ENCODE measurements around the gene IPO4.
"Not testable (repeated sequence)": the region's sequence is repeated elsewhere in the genome, so short reads cannot be mapped to it uniquely, and the experiment has no call there.

Gene IPO4

GRCh38 chr14:24204163-24205146 lies 15.8 kb upstream of the IPO4 start:
- no peak overlapping the region for H3K4me3 ChIP-seq (ENCODE audit: low read depth, low read length)
- no peak for DNase-seq (ENCODE audit: low read depth)
- TF ChIP-seq, protein P1, sequence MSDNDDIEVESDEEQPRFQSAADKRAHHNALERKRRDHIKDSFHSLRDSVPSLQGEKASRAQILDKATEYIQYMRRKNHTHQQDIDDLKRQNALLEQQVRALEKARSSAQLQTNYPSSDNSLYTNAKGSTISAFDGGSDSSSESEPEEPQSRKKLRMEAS (IDR thresholded peaks at IDR 0.05; ENCODE audit: low read depth, low read length): no peak
- TF ChIP-seq CTCF (IDR thresholded peaks at IDR 0.05; ENCODE audit: low read depth, low read length) (no peak), POLR2A (IDR thresholded peaks at IDR 0.05; ENCODE audit: extremely low read depth, insufficient read length) (no peak), MYC (IDR thresholded peaks at IDR 0.05; ENCODE audit: low read depth, low read length) (no peak)

DNA sequence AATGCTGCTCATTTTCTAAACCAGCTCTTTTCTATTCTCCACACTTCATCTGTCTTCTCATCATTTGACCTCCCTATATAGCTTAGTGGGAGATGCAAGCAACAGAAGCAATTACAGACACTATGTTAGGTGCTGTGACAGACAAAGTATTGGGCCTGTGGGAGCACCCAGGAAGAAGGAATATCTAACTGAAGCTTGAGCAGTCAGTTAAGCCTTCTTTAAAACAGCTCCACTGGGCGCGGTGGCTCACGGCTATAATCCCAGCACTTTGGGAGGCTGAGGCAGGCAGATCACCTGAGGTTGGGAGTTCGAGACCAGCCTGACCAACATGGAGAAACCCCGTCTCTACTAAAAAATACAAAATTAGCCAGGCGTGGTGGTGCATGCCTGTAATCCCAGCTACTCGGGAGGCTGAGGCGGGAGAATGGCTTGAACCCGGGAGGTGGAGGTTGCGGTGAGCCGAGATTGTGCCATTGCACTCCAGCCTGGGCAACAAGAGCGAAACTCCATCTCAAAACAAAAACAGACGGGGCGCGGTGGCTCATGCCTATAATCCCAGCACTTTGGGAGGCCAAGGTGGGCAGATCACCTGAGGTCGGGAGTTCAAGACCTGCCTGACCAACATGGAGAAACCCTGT lies 14.8 kb upstream of the IPO4 start:
- DNase-seq (ENCODE audit: low read depth); H3K4me3 ChIP-seq (ENCODE audit: low read depth, low read length): not testable (repeated sequence)

DNA sequence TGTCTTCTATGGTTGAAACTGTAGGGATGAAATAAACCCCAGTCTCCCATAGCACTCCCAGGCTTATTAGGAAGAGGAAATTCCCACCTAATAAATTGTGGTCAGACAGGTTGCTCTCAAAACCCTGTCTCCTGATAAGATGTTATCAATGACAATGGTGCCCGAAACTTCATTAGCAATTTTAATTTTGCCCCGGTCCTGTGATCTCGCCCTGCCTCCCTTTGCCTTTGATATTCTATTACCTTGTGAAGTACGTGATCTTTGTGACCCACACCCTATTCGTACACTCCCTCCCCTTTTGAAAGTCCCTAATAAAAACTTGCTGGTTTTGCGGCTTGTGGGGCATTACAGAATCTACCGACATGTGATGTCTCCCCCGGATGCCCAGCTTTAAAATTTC lies 13.9 kb upstream of the IPO4 start:
- not testable (repeated sequence) for DNase-seq (ENCODE audit: low read depth); H3K4me3 ChIP-seq (ENCODE audit: low read depth, low read length)

DNA sequence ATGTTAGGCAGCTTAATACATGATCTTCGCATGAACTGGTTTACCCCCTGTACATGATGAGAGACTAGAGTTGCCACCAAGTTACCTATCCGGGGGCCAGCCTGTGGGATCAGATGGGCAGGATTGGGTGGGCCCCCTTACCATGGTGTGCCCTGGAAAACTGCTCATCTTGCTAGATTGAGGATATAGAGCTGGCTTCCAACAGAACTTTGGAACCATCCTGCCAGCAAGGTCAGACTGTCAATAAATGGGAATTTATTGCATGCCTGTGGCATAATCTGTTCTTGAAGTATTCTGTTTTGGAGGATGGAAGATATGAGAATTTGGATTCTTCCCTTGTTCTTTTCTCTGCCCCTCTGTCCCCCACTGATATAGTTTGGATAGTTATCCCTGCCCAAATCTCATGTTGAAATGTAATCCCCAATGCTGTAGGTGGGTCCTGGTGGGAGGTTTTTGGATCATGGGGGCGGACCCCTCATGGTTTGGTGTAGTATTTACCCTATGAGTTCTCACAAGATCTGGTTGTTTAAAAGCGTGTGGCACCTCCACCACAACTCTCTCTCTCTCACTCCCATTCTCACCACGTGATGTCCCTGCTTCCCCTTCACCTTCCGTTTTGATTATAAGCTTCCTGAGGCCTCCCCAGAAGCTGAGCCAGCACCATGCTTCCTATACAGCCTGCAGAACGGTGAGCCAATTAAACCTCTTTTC lies 10.4 kb upstream of the IPO4 start:
- no peak for DNase-seq (ENCODE audit: low read depth)
- no peak for TF ChIP-seq MYC (IDR thresholded peaks at IDR 0.05; ENCODE audit: low read depth, low read length)
- no peak for TF ChIP-seq POLR2A (IDR thresholded peaks at IDR 0.05; ENCODE audit: extremely low read depth, insufficient read length)
- TF ChIP-seq, protein P1 (IDR thresholded peaks at IDR 0.05; ENCODE audit: low read depth, low read length): no peak
- no peak for TF ChIP-seq CTCF (IDR thresholded peaks at IDR 0.05; ENCODE audit: low read depth, low read length)
- H3K4me3 ChIP-seq (ENCODE audit: low read depth, low read length): no peak overlapping the region

DNA sequence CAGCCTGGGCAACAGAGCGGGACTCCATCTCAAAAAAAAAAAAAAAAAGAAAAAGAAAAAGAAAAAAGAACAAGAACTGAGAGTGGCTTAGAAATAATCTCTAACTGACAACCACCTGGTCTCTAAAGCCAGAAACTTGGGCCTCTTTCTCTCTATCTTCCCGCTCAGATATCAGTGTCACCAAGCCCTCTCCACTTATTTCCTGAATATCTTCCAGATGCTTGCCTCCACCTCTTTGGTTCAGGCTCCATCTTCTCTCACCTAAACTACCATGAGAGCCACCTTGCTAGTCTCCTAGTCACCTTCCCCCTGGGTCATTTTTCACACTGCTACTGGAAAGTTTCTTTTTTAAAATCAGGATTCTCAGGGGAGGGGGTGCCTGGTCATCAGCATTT lies 8.4 kb upstream of the IPO4 start:
- TF ChIP-seq POLR2A (IDR thresholded peaks at IDR 0.05; ENCODE audit: extremely low read depth, insufficient read length) (no peak), CTCF (IDR thresholded peaks at IDR 0.05; ENCODE audit: low read depth, low read length) (no peak), MYC (IDR thresholded peaks at IDR 0.05; ENCODE audit: low read depth, low read length) (no peak)
- TF ChIP-seq, protein P1 (IDR thresholded peaks at IDR 0.05; ENCODE audit: low read depth, low read length): no peak
- no peak for DNase-seq (ENCODE audit: low read depth)
- peak overlapping the region; percentile 7 for H3K4me3 ChIP-seq (ENCODE audit: low read depth, low read length)

- peak; percentile 68 for DNase-seq (ENCODE audit: low read depth)
- TF ChIP-seq, protein P1 (IDR thresholded peaks at IDR 0.05; ENCODE audit: low read depth, low read length): peak; percentile 85
- TF ChIP-seq CTCF (IDR thresholded peaks at IDR 0.05; ENCODE audit: low read depth, low read length) (no peak), MYC (IDR thresholded peaks at IDR 0.05; ENCODE audit: low read depth, low read length) (peak; percentile 86)
- peak overlapping the region; percentile 89 for H3K4me3 ChIP-seq (ENCODE audit: low read depth, low read length)
Observed at GRCh38 chr14:24196071-24197055, 7.7 kb upstream of the IPO4 start.

Measured in NB4 (cell line).